GM18909 (cell line): ENCODE data around the gene ALDH1A3.

Experiments used
- ATAC-seq: cut with Tn5 transposase; IDR thresholded peaks from one replicate; pipeline ENCODE4 v1.9.1; 2021; ENCODE audit warnings: mild to moderate bottlenecking; ENCODE audit not compliant: unreplicated experiment, poor library complexity

The ALDH1A3 gene

DNA sequence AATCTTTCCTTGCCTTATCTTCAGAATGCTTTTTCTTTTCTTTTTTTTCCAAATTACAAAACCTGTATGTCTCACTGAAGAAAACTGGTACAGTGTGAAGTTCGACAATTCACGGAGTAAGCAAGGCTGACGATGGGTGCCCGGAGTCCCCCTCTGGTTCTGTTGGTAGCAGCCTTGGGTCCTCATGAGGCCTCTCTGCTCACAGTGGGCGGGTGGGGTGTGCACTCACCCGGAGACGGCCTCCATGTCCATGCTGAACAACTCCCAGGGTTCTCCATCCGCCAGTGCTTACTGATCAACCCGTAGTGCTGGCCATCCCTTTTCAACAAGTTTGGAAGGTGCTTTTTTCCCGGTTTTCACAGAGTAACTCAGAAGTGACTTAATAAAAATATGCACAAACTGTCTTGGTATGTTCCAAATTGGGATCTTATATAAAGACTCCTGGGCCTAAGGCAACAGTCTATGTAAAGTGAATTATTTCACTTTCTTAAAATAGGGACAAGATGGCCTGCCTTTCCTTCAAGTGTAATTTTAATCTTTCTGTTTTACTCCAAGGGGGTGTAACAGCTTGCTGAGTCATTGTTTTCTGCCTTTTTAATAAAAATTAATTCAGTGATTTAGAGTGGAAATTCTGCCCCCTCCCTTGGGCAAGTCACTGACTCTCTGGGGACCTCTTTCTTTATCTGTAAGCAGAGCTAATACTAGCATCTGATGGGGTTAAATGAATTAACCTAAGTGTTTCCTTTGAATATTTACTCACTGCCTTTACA, 63.2 kb downstream of the ALDH1A3 start:
- no peak for ATAC-seq

DNA sequence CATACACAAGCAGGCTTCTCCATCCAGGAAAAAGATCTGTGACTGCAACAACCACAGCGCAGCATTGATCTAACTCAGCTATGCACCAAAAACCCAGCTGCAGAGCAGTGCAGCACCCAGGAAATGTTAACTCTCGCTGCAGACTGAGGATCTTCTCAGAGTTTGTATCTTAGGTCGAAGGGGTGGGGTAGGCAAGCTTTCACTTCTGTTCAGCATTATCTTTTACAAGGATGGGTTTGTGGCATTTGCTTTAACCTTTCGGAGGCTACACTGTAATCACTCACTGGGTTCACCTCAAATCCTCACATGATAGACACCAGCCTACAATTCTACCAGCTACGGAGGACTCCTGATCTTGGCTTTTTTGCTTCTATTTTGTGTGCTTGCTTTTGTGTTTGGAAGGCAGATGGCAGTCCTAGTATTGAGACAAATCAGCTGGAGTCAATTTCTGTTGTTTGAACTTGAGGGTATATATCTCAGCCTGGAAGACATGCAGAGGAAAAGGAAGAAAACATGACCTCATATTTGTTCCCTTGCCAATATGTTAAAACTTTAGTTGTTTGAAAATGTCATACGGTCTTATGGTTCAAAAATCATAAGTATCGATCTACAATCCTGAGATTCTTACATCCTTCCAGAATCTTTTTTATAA, 64.7 kb downstream of the ALDH1A3 start:
- peak; percentile 34 for ATAC-seq

DNA sequence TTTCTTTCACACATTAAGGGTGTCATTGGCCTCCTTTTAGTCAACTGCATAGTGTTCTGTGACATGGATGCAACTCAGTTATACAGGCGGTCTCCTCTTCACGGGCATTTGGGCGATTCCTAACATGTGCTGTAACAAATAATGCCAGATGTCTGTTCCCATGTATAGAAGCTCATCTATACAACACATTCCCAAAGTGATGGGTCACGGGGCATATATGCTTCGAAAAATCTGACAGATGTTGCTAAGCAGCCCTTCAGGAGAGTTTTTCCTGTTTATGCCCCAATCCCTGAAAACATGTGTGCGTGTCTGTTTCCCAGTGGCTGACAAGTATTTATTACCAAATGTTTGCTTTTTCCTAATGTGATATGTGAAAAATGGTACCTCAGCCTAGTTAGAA, 65.4 kb downstream of the ALDH1A3 start:
- ATAC-seq = no peak

DNA sequence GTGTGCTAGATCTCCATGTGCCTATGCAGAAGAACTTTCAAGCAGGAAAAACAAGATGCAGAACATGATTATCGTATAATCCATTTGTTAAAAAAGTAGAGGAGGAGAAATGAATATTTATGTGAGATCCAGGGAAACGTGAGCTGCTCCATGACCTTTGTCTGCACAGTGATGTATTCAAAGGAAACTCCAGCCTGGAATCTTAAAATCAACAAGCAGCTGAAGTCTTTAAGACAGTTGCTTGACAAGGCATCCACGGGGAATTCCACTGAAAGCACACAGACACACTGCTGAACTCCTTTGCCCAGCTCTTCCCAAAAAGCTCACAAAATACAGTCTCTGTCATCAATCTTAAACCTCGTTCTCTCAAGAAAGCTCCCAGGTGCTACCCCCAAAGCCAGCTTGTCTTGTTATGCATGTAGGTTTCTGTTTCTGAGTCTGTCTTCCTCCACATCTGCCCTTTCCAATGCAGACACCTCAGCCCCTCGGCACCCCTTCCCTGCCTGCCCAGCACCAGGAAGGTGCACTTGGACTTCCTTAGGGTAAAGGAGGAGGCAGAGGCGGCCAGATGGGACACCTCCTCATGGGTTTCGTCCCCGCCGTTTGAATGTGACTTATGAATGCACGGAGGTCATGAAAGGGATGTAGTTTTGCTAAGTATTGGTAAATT, 68.3 kb downstream of the ALDH1A3 start:
- ATAC-seq = no peak

DNA sequence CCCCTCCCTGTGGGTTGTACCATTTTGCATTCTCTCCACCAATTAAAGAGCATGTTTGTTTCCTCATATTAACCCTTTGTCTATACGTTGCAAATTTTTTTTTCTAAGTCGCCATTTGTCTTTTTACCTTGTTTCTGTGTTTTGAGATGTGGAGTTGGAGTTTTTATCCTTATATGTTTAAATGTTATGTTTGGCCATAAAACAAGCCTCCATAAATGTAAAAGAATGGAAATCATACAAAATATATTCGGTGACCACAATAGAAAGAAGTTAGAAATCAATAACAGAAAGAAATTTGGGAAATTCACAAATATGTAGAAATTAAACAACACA, 68.8 kb downstream of the ALDH1A3 start:
- ATAC-seq = no peak

DNA sequence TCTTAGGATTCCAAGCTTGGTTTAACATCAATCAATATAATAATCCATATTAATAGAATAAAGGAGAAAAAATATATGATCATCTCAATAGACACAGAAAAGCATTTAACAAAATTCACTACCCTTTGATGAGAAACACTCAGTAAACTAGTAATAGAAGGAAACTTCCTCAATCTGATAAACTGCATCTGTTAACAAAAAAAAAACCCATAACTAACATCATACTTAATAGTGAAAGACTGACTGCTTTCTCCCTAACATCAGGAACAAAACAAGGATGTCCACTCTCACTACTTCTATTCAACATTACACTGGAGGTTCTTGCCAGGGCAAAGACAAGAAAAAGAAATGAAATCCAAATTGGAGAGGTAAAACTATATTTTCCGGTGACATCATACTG, 70.1 kb downstream of the ALDH1A3 start:
- no peak for ATAC-seq

DNA sequence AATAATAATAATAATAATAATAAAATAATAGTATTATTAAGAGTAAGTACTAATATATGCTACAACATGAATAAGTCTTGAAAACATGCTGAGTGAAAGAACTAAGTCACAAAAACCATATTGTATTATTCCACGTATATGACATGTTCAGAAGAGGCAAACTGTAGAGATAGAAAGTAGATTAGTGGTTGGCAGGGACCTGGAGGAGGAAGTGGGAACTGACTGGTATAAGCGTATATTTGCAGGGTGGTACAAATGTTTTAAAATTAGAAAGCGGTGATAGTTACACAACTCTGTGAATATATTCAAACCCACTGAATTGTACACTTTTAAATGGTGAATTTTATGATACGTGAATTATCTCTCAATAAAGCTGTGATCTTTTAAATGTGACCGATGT, 72.3 kb downstream of the ALDH1A3 start:
- ATAC-seq = no peak

DNA sequence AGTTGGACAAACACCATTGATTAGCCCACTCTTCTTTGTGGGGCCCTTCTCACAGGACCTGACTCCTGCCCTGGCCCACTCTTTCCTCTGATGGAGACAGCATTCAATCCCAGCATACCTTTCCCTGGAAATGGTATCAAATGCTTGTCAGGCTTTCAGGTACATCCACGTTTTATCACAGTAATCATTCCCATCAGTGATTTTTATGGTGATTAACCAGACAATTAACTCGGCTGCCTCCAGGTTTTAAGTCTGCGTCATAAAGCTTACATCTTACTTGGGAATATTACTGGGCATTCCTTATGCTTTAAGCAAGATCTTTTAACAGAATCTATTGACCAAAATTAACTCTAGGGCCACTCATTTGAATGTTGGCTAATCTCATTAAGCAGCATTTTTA, 72.9 kb downstream of the ALDH1A3 start:
- ATAC-seq = no peak

DNA sequence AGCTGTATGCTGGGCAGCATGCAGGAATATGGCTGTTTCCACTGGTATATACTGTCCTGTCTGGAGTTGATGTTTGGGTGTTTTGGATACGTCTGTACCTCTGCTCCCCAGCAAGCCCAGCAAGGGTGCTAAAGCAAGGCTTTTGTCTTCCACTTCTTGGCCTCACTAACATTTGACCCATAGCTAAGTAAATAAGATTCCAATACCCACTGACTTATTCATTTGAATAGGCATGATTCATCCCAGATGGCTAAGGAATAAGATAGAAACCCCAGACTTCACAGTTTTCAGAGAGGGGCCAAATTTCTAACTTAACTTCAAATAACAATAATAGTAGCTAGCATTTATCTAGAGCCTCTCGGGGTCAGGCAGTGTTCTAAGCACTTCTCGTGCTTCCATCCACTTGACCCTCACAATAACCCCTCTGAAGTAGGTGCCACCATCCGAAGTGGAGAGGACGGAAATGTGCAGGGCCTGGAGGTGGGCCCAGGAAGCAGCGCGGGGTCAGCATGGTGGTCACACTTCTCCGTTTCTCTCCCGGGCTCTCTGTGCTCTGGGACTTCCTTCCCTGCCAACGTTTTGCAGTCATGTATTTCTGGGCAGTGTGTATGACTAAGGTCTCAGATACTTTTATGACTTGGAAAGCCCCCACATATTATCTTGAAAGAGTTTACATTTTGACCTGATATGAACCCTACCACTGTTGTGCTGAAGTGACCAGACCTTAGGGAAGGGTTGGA, 78.9 kb downstream of the ALDH1A3 start:
- ATAC-seq = no peak

DNA sequence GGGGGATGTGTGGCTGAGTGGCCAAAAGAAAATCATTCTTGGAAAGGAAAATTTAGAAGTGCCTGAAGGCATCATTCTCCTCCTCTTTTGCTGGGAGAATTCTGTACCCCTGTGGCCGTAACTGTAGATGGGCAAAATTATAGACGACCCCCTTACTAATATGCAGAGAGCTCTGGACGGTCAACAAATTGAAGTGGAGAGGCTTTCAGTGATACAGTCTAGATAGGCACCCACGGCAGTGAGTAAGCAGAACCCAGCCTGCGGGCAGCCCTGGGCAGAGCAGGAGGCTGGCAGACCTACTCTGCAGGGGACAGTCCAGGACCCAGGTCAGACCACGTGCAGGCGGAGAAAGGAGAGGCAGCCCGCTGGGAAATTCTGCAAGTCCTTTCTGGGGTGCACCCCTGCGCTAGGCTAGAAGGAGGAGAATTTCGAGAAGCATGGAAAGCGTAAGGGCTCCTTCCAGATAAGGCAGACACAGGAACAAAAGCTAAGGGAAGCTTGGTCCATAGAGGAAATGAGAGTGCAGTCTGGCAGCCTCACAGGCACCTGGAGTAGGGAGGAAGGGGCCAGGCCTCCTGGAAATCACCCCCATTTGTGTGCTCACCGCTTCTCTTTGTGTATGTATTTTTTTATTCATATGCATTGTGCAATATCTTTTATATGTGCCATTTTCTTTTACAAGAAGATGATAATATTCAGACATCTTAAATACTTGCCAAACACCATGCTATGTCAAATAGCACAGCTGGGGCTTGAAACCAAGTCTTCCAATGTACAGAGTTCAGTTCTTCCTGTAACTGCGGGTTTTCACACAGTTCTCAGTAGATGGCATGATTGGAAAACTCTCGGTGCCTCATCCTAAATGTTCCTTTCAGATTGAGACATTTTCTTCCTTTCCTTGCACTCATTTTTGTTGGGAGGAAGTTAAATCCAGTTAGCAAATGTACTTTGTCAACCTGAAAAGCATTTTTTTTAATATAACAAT, 79.7 kb downstream of the ALDH1A3 start:
- ATAC-seq = no peak
